IMR-90 (cell line): ENCODE measurements around the gene LPAR1. TPM values are rescaled to one million over a fixed set of nuclear protein-coding genes. Genes with fewer than 3 reads are reported as not detected.
A peak's percentile ranks its signal among the peaks of the same experiment; 100 is the strongest.

Experiments
- ATAC-seq: fragments of 200-7000 bp; cut with Tn5 transposase; 2 replicates; pipeline ENCODE4 v1.9.1; 2020; ENCODE audit warnings: low read depth, mild to moderate bottlenecking, moderate library complexity
- BruUV-seq: library from RNA; stranded (reverse); fragments of 400-500 nt; replicated peaks from 2 replicates; lab custom pipeline; 2021; lab: Mats Ljungman, UMichigan
- CTCF ChIA-PET: fragments of 300-600 bp; formaldehyde crosslinking; extraction: SDS; loops from one replicate; lab custom pipeline; 2021; ENCODE audit warnings: antibody characterized with exemption; lab: Yijun Ruan, JAX
- POLR2A ChIA-PET: fragments of 300-600 bp; sonication (Branson Sonifier 250); formaldehyde crosslinking; loops from one replicate; lab custom pipeline; 2022; ENCODE audit warnings: antibody characterized with exemption; ENCODE audit not compliant: unreplicated experiment; lab: Charles Lee
- DNase-seq: peaks from one replicate; pipeline ENCODE4 v3.0.0; 2013
- H2AFZ ChIP-seq: replicated peaks from 2 replicates; pipeline ENCODE3; 2013; ENCODE audit warnings: low read length, mild to moderate bottlenecking; ENCODE audit not compliant: poor library complexity
- H2AK5ac ChIP-seq: 2 replicates; pipeline ENCODE4 v1.6.1; 2013; ENCODE audit warnings: low read depth, low read length, inconsistent platforms
- H2AK9ac ChIP-seq: replicated peaks from 2 replicates; pipeline ENCODE3; 2013; ENCODE audit warnings: mild to moderate bottlenecking, low read depth, low read length, moderate library complexity; ENCODE audit not compliant: poor library complexity
- H2BK120ac ChIP-seq: 2 replicates; pipeline ENCODE4 v1.6.1; 2013; ENCODE audit warnings: low read depth, low read length, inconsistent platforms
- H2BK15ac ChIP-seq: 3 replicates; pipeline ENCODE4 v1.6.1; 2013; ENCODE audit warnings: low read depth, low read length, inconsistent platforms
- H2BK20ac ChIP-seq: 2 replicates; pipeline ENCODE4 v1.6.1; 2013; ENCODE audit warnings: low read depth, mild to moderate bottlenecking, inconsistent platforms, low read length, moderate library complexity
- H2BK5ac ChIP-seq: 2 replicates; pipeline ENCODE4 v1.6.1; 2013; ENCODE audit warnings: mild to moderate bottlenecking, low read depth, low read length, inconsistent platforms; ENCODE audit not compliant: poor library complexity, severe bottlenecking
- H3K14ac ChIP-seq: replicated peaks from 2 replicates; pipeline ENCODE4 v1.6.1; 2013; ENCODE audit warnings: low read depth, low read length, inconsistent platforms
- H3K18ac ChIP-seq: 2 replicates; pipeline ENCODE4 v1.6.1; 2013; ENCODE audit warnings: low read depth, low read length, control low read depth
- H3K23ac ChIP-seq: 2 replicates; pipeline ENCODE4 v1.6.1; 2013; ENCODE audit warnings: low read depth, low read length, inconsistent platforms
- H3K27ac ChIP-seq: 2 replicates; pipeline ENCODE4 v1.5.1; 2013; ENCODE audit warnings: mild to moderate bottlenecking, control low read depth, low read length; ENCODE audit not compliant: insufficient read depth
- H3K27me3 ChIP-seq: 2 replicates; pipeline ENCODE4 v1.6.1; 2013; ENCODE audit warnings: low read length; ENCODE audit not compliant: control insufficient read depth, insufficient read depth
- H3K36me3 ChIP-seq: 2 replicates; pipeline ENCODE4 v1.6.1; 2013; ENCODE audit warnings: low read length, mixed read lengths; ENCODE audit not compliant: control insufficient read depth, insufficient read depth
- H3K4ac ChIP-seq: 2 replicates; pipeline ENCODE4 v1.6.1; 2013; ENCODE audit warnings: low read depth, low read length, inconsistent platforms
- H3K4me1 ChIP-seq: 2 replicates; pipeline ENCODE4 v1.6.1; 2013; ENCODE audit warnings: low read length, mixed read lengths; ENCODE audit not compliant: control insufficient read depth, insufficient read depth
- H3K4me2 ChIP-seq: 2 replicates; pipeline ENCODE4 v1.6.1; 2013; ENCODE audit warnings: low read depth, mild to moderate bottlenecking, control low read depth, low read length, moderate library complexity
- H3K4me3 ChIP-seq: 2 replicates; pipeline ENCODE4 v1.5.1; 2013; ENCODE audit warnings: low read depth, mild to moderate bottlenecking, control low read depth, low read length, moderate library complexity; ENCODE audit not compliant: insufficient read depth
- H3K56ac ChIP-seq: 2 replicates; pipeline ENCODE4 v1.6.1; 2013; ENCODE audit warnings: low read length, inconsistent platforms; ENCODE audit not compliant: insufficient read depth; ENCODE audit errors: extremely low read depth
- H3K79me1 ChIP-seq, 2 experiments: 2 replicates each; pipeline ENCODE4 v1.6.1; 2013; ENCODE audit warnings: low read length in 2 of 2, inconsistent platforms in 1 of 2, low read depth in 1 of 2
- H3K9ac ChIP-seq: 2 replicates; pipeline ENCODE4 v1.6.1; 2013; ENCODE audit warnings: low read depth, low read length, control low read depth
- H3K9me1 ChIP-seq: 2 replicates; pipeline ENCODE4 v1.6.1; 2013; ENCODE audit warnings: low read length, inconsistent platforms; ENCODE audit not compliant: insufficient read depth
- H3K9me3 ChIP-seq: 2 replicates; pipeline ENCODE4 v1.6.1; 2013; ENCODE audit warnings: low read length; ENCODE audit not compliant: control insufficient read depth, insufficient read depth
- H4K20me1 ChIP-seq: 2 replicates; pipeline ENCODE4 v1.6.1; 2013; ENCODE audit warnings: low read length, inconsistent platforms; ENCODE audit not compliant: insufficient read depth
- H4K5ac ChIP-seq: 2 replicates; pipeline ENCODE4 v1.6.1; 2013; ENCODE audit warnings: mild to moderate bottlenecking, low read depth, low read length, control low read depth
- H4K8ac ChIP-seq, 2 experiments: 2 replicates each; pipeline ENCODE4 v1.6.1; 2013; ENCODE audit warnings: low read depth in 2 of 2, low read length in 2 of 2, control low read depth in 1 of 2, inconsistent platforms in 1 of 2
- H4K91ac ChIP-seq: 2 replicates; pipeline ENCODE4 v1.6.1; 2013; ENCODE audit warnings: low read depth, low read length, inconsistent platforms; ENCODE audit not compliant: insufficient read depth
- CEBPB ChIP-seq: IDR thresholded peaks from 2 replicates; pipeline ENCODE4 v1.6.1; 2012; ENCODE audit warnings: low read depth, low read length, improper control_type of control experiment
- CHD1 ChIP-seq: IDR thresholded peaks from 2 replicates; pipeline ENCODE4 v1.6.1; 2012; ENCODE audit warnings: low read depth, low read length, improper control_type of control experiment
- CTCF ChIP-seq: conservative IDR thresholded peaks from 2 replicates; pipeline ENCODE4 v1.5.1; 2012; ENCODE audit warnings: mild to moderate bottlenecking, low read depth, low read length, improper control_type of control experiment
- NFE2L2 ChIP-seq: fragments of 150-350 bp; IDR thresholded peaks from 2 replicates; pipeline ENCODE4 v1.6.1; 2016; ENCODE audit warnings: low read depth, mild to moderate bottlenecking, low read length
- POLR2A ChIP-seq: IDR thresholded peaks from 2 replicates; pipeline ENCODE4 v1.6.1; 2012; ENCODE audit warnings: mild to moderate bottlenecking, low read depth, low read length
- RAD21 ChIP-seq: IDR thresholded peaks from 2 replicates; pipeline ENCODE4 v1.6.1; 2012; ENCODE audit warnings: low read length, improper control_type of control experiment
- WGBS, 2 experiments: methylation state at CpG; one replicate each; pipeline versions ENCODE4 v1.1.5 to v1.1.7; 2013; ENCODE audit warnings: missing lambda C conversion rate in 2 of 2; ENCODE audit not compliant: insufficient read length in 1 of 2; ENCODE audit errors: extremely low coverage in 2 of 2; 5-methylcytosine and 5-hydroxymethylcytosine counted together
- dilution Hi-C: fragments of 300-500 bp; cut with HindIII; formaldehyde crosslinking; loops from one replicate; pipeline ENCODE4 v1.14.3; 2018; ENCODE audit warnings: low sequenced_read_pairs; ENCODE audit not compliant: unreplicated experiment
- in situ Hi-C: fragments of 300-500 bp; cut with MboI; formaldehyde crosslinking; loops from 3 replicates; pipeline ENCODE4 v1.14.3; 2019; ENCODE audit warnings: low sequenced_read_pairs, inconsistent platforms, mixed read lengths
- intact Hi-C: fragments of 100-400 bp; cut with micrococcal nuclease; formaldehyde crosslinking; loops from 2 replicates; pipeline ENCODE4 v1.10.0; 2022
- polyA plus RNA-seq, 3 experiments: library from polyadenylated mRNA; depleted of rRNA; stranded (reverse); fragments of >200 nt; gene quantifications; 2 replicates each; pipeline ENCODE4 v1.2.3, GENCODE V29; 2012; ENCODE audit warnings: low replicate concordance in 1 of 3
- total RNA-seq: library from RNA; depleted of rRNA; stranded (reverse); fragments of >200 nt; gene quantifications from 2 replicates; pipeline ENCODE4 v1.2.3, GENCODE V29; 2012

The LPAR1 gene
- total and polyA plus RNA-seq, 2 of the 4 experiments (the other 2 are of a cell fraction) = 171 to 315 TPM

- no peak overlapping the region for H3K4me3 ChIP-seq
- H3K56ac ChIP-seq = no peak overlapping the region; the same call in 1 of the 2 replicates
Observed at GRCh38 chr9:110995420-110996340, 42.6 kb downstream of the LPAR1 start.

More at GRCh38 chr9:110995420-110996340, 42.6 kb downstream of the LPAR1 start:
- peaks cover 8% of the 10 kb centered on the region for H3K36me3 ChIP-seq
- ATAC-seq (peak; percentile 2; the same call in 1 of the 2 replicates), DNase-seq (peak; percentile 54)
- no peak overlapping the region for H2AFZ ChIP-seq
- H3K14ac ChIP-seq = 0 out of 2 replicates have a peak overlapping the region, but pooled peaks have one; percentile 20
- H2BK5ac ChIP-seq = peak overlapping the region; percentile 61
- H4K91ac ChIP-seq = no peak overlapping the region
- no TSS peak for BruUV-seq
- POLR2A ChIA-PET = interaction anchor here (0.6 kb wide), 1 partner anchor 77 kb away, joined by 3 read pairs; no protein-coding TSS in a partner anchor
- H3K27me3 ChIP-seq = no peaks in the 10 kb centered on the region
- TF ChIP-seq CEBPB (no peak), POLR2A (0 out of 2 replicates have a peak, but pooled peaks have one; percentile 14), CTCF (no peak), NFE2L2 (no peak), RAD21 (no peak), CHD1 (no peak)
- H2BK15ac ChIP-seq = no peak overlapping the region
- H4K20me1 ChIP-seq = peaks cover 93% of the 10 kb centered on the region
- peaks cover 19% of the 10 kb centered on the region for H3K9me1 ChIP-seq
- H3K18ac ChIP-seq = peak overlapping the region; percentile 86
- H2BK120ac ChIP-seq = 0 out of 2 replicates have a peak overlapping the region, but pooled peaks have one; percentile 32
- H2BK20ac ChIP-seq = no peak overlapping the region
- H3K4me2 ChIP-seq = peak overlapping the region; percentile 72
- CTCF ChIA-PET = no interaction called here
- H2AK9ac ChIP-seq = no peak overlapping the region
- peak overlapping the region; percentile 32; the same call in 1 of the 2 replicates for H3K23ac ChIP-seq
- H3K4me1 ChIP-seq = peaks cover 24% of the 10 kb centered on the region
- no peaks in the 10 kb centered on the region for H3K9me3 ChIP-seq
- peaks cover 14 to 64% of the 10 kb centered on the region in 2 experiments; a peak in 3 of 4 replicates for H3K79me1 ChIP-seq
- H4K5ac ChIP-seq = peak overlapping the region; percentile 24
- peak overlapping the region; percentile 50; the same call in 1 of the 2 replicates for H2AK5ac ChIP-seq
- dilution Hi-C loops = no loop called here
- no CpG with 5 or more reads among the region's 6 CpGs for WGBS, 2 experiments
- H4K8ac ChIP-seq = no peak overlapping the region
- in situ Hi-C loops = no loop called here
- peak overlapping the region; percentile 86 for H3K27ac ChIP-seq
- intact Hi-C loops = no loop called here
- no peak overlapping the region for H3K9ac ChIP-seq
- no peak overlapping the region for H3K4ac ChIP-seq
